ENCODE measurements around the gene ABI1. TPM values are rescaled to one million over a fixed set of nuclear protein-coding genes. Genes with fewer than 3 reads are reported as not detected.

Gene ABI1
- total and polyA plus RNA-seq, 9 of the 15 experiments (the other 6 are each of a cell fraction or from before 2014, with no cell fraction given) = 22.1 to 52.3 (median 39.0) TPM

GRCh38 chr10:26697163-26697921 lies 163.4 kb downstream of the ABI1 start, which contains the start of gene PDSS1 (continued):
- TF ChIP-seq ZNF644 (tag; IDR thresholded peaks at IDR 0.05; ENCODE audit: low read depth) (0 out of 2 replicates have a peak, but pooled peaks have one; percentile 41), TBP (optimal IDR thresholded peaks at IDR 0.05; ENCODE audit: low read depth, low read length) (peak; percentile 50), HOXB6 (CRISPR knock-in tag; IDR thresholded peaks at IDR 0.05; ENCODE audit: borderline replicate concordance) (no peak), HDAC8 (tag; IDR thresholded peaks at IDR 0.05) (no peak), NRF1 (conservative IDR thresholded peaks at IDR 0.05 in 1 of 2, IDR thresholded peaks at IDR 0.05 in 1 of 2) (peak in 1 of 2 experiments; percentile 37; a peak in 3 of 4 replicates), MTA1 (IDR thresholded peaks at IDR 0.05; ENCODE audit: borderline replicate concordance) (no peak), MXI1 (IDR thresholded peaks at IDR 0.05; ENCODE audit: low read depth, low read length) (0 out of 2 replicates have a peak, but pooled peaks have one; percentile 51), E2F4 (CRISPR knock-in tag; IDR thresholded peaks at IDR 0.05; ENCODE audit: low read depth) (no peak), ERF (CRISPR knock-in tag; IDR thresholded peaks at IDR 0.05) (0 out of 2 replicates have a peak, but pooled peaks have one; percentile 8), TAF9B (IDR thresholded peaks at IDR 0.05; ENCODE audit: partially characterized antibody) (peak; percentile 61), THAP12 (CRISPR knock-in tag; IDR thresholded peaks at IDR 0.05) (peak; percentile 14; the same call in 1 of the 2 replicates), NONO (IDR thresholded peaks at IDR 0.05; ENCODE audit: low read depth in 2 of 2, low read length in 1 of 2) (peak; percentile 71 to 86; a peak in 2 of 4 replicates), POLR2A (conservative IDR thresholded peaks at IDR 0.05) (peak; percentile 90), ZNF444 (CRISPR knock-in tag; IDR thresholded peaks at IDR 0.05) (no peak), ZNF583 (CRISPR knock-in tag; IDR thresholded peaks at IDR 0.05) (no peak), MEIS2 (IDR thresholded peaks at IDR 0.05; ENCODE audit: partially characterized antibody) (peak; percentile 3), KDM5B (IDR thresholded peaks at IDR 0.05; ENCODE audit: insufficient replicate concordance, low read depth, low read length) (peak; percentile 82), CTCF (IDR thresholded peaks at IDR 0.05 in 2 of 3, conservative IDR thresholded peaks at IDR 0.05 in 1 of 3; ENCODE audit: insufficient read depth in 2 of 3, low read depth in 1 of 3, low read length in 3 of 3) (0 out of 6 replicates have a peak, but pooled peaks of 1 of the 3 experiments have one; percentile 2), CEBPZ (IDR thresholded peaks at IDR 0.05; ENCODE audit: borderline replicate concordance, low read depth, low read length) (no peak)
